Spinal cord (tissue), 10 donors: ENCODE results near the gene TBL1XR1. TPM values are rescaled to one million over a fixed set of nuclear protein-coding genes. Genes with fewer than 3 reads are reported as not detected.

Experiments used
- DNase-seq, 6 donors: peaks; one replicate each; pipeline versions ENCODE4 v3.0.0 to v3.0.0-alpha.2; 2013 to 2015; ENCODE audit warnings: low spot score in 6 of 6, low read depth in 4 of 6
- H3K27ac ChIP-seq: one replicate; pipeline ENCODE4 v1.5.1; 2013; ENCODE audit warnings: low read depth, low read length, control low read depth
- H3K27me3 ChIP-seq: one replicate; pipeline ENCODE4 v1.6.1; 2013; ENCODE audit warnings: low read length; ENCODE audit not compliant: control insufficient read depth, insufficient read depth
- H3K36me3 ChIP-seq: one replicate; pipeline ENCODE4 v1.6.1; 2013; ENCODE audit warnings: low read length; ENCODE audit not compliant: control insufficient read depth, insufficient read depth
- H3K4me1 ChIP-seq: one replicate; pipeline ENCODE4 v1.6.1; 2013; ENCODE audit warnings: low read length; ENCODE audit not compliant: control insufficient read depth, insufficient read depth
- H3K4me3 ChIP-seq: one replicate; pipeline ENCODE4 v1.5.1; 2013; ENCODE audit warnings: low read depth, low read length, control low read depth
- H3K9me3 ChIP-seq: one replicate; pipeline ENCODE4 v1.6.1; 2013; ENCODE audit warnings: low read length; ENCODE audit not compliant: control insufficient read depth, insufficient read depth
- WGBS: methylation state at CpG from one replicate; pipeline ENCODE4 v1.1.5; 2013; ENCODE audit warnings: missing lambda C conversion rate; ENCODE audit not compliant: insufficient coverage; 5-methylcytosine and 5-hydroxymethylcytosine counted together
- polyA plus RNA-seq, 2 donors: library from polyadenylated mRNA; unstranded; fragments of 120-200 nt; gene quantifications; one replicate each; pipeline ENCODE4 v1.2.1, GENCODE V29; 2013; ENCODE audit not compliant: insufficient read length in 2 of 2
- total RNA-seq, 2 donors: library from RNA; depleted of rRNA in 1 of 2; stranded (reverse); fragments of 120-200 nt in 1 of 2; fragments of >200 nt in 1 of 2; gene quantifications; one replicate each; pipeline versions ENCODE4 v1.2.3 to v1.2.4, GENCODE V29; 2013 to 2014
- donor health status: healthy.

The TBL1XR1 gene
- total and polyA plus RNA-seq, 4 donors, result 81.6 to 193 (median 110) TPM

DNA sequence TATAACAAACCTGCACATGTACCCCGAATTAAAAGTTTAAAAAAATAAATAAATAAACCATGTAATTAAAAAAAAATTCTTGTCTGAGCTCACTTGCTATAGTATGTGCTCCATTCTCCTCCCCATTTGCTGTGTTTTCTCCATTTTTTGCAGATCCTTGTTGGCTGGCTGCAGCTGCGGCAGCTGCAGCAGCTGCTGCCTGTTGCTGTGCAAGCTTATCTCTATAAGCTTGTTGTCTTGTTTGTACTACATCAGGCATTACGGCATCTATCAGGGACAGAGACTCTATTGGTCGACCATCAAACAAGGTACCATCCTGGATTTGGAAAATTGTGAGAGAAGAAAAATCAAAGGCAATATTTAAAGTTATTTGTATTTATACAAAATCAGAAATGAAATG lies 145.9 kb downstream of the TBL1XR1 start:
- peak overlapping the region; percentile 6 for H3K27ac ChIP-seq
- H3K36me3 ChIP-seq, result no peaks in the 10 kb centered on the region
- H3K4me3 ChIP-seq, result no peak overlapping the region
- no peaks in the 10 kb centered on the region for H3K9me3 ChIP-seq
- no peaks in the 10 kb centered on the region for H3K27me3 ChIP-seq
- peaks cover 3% of the 10 kb centered on the region for H3K4me1 ChIP-seq
- peak in 3 of 6 donors; percentile 22 to 66 (median 66) for DNase-seq
- WGBS, result no CpG with 5 or more reads among the region's 4 CpGs

DNA sequence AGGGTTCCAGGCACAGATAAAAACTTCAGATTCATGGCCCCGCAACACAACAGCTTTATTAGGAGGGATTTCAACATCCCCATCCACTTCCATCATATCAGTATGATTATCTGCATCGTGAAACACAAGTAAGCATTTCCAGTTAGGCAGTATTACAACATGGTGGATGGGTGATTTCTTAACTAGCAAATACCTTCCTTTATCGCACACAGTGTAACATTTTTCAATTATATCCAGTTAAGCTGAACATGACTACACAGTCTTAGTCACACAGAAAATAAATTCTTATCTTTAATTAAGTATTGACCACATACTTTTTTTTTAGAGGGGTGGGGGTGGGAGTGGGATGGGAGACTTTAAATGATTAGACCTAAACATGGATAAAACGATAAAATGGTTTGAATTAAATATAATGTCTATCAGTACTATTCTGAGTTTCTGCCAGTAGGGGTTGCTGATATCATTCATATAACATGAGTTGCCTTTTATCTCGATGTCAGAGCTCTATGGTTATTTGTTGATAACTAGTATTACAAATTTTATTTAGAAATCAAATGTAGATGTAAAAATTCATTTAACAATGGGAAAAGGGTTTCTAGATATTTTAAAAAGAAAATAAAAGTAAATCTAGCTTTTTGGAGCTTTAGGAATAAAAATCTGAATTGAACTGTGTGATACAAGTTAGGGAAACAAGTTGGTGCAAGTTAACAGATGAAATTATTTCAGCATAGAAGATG lies 146.6 kb downstream of the TBL1XR1 start:
- Histone ChIP-seq H3K4me1 (peaks cover 3% of the 10 kb centered on the region), H3K27ac (no peak overlapping the region)
- DNase-seq, result peak in 3 of 6 donors; percentile 56 to 90 (median 83)

DNA sequence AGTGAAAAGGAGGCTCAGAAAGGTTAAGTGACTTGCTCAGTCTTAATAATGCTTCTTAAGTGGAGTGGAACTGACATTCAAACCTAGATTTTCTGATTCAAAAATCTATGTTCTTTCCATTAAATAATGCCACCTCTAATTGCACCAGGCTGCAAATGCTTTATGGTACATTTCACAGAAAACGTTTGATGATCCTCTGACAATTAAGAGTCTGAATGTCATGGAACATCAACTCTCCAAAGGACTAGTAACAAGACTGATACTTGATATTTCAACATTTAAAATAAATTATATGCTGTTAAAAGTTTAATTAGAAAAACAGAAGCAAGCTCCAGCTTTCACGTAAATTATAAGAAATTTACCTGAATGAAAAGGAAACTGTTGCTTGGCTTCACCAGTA lies 151.5 kb downstream of the TBL1XR1 start:
- DNase-seq, result no peak
- WGBS, result 71% methylated on average over 1 of the region's 2 CpGs
- Histone ChIP-seq H3K4me3 (no peak overlapping the region), H3K36me3 (no peaks in the 10 kb centered on the region), H3K4me1 (peaks cover 4% of the 10 kb centered on the region), H3K9me3 (no peaks in the 10 kb centered on the region), H3K27ac (no peak overlapping the region), H3K27me3 (no peaks in the 10 kb centered on the region)

More for the DNA sequence above, 146.6 kb downstream of the TBL1XR1 start:
- Histone ChIP-seq H3K9me3 (no peaks in the 10 kb centered on the region), H3K27me3 (no peaks in the 10 kb centered on the region), H3K4me3 (no peak overlapping the region), H3K36me3 (no peaks in the 10 kb centered on the region)
- no CpG with 5 or more reads among the region's 5 CpGs for WGBS

DNA sequence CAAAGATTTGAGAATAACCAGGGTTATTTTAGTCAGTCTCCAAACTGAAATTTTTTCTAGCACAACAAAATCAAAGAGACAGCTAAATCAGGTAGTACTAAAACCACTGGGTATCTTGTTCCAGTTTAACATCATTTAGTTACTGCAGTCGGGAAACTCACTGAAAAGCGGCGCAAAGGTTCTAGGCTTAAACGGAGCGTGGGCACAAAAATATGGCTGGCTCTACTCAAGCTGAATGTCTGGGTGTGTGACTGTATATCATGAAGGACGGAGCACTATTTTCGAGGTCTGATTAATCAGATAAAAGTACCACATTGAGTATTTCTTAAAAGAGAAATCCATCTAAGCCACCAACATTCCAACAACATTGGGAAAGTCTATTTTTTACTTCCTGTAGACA lies 152.1 kb downstream of the TBL1XR1 start:
- Histone ChIP-seq H3K4me1 (peaks cover 4% of the 10 kb centered on the region), H3K27me3 (no peaks in the 10 kb centered on the region), H3K4me3 (no peak overlapping the region), H3K27ac (no peak overlapping the region), H3K9me3 (no peaks in the 10 kb centered on the region), H3K36me3 (no peaks in the 10 kb centered on the region)
- WGBS, result no CpG with 5 or more reads among the region's 7 CpGs
- no peak for DNase-seq

DNA sequence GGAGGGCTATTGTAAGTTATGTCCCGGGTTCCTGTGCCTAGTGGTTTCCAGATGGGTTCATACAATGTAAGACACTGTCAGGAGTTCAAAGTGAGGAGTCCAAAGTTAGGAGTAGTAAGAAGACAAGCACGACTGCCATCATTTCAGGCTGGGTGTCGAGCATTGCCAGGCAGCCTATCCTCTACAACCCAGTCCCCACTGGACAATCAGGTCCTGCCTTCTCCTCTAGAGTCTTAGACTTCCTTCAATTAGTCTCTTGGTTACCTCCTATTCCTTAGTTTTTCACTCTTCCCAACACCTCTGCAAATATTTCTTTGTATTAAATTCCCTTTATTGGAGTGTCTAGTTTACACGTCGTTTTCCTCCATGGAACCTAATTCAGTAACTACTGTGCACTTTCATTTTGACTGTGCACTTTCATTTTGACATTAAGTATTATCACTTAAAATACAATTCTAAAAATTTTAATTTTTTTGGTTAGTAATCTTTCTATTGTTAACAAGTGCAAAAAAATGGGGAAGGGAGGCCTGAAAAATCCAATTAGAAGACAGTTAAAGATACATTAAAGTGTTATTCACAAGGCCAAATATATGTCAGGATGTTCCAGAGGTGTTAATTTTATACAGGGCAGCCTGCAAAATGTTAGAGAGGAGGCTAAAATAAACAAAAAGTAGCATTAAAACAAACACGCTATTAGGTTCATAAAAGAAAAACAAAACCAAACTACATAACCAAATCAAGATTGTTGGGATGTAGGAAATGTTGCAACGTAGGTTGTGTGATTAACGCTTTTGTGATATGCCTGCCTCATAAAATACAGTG lies 155.3 kb downstream of the TBL1XR1 start:
- H3K27ac ChIP-seq, result peak overlapping the region; percentile 70
- 43% methylated on average over 3 of the region's 8 CpGs for WGBS

DNA sequence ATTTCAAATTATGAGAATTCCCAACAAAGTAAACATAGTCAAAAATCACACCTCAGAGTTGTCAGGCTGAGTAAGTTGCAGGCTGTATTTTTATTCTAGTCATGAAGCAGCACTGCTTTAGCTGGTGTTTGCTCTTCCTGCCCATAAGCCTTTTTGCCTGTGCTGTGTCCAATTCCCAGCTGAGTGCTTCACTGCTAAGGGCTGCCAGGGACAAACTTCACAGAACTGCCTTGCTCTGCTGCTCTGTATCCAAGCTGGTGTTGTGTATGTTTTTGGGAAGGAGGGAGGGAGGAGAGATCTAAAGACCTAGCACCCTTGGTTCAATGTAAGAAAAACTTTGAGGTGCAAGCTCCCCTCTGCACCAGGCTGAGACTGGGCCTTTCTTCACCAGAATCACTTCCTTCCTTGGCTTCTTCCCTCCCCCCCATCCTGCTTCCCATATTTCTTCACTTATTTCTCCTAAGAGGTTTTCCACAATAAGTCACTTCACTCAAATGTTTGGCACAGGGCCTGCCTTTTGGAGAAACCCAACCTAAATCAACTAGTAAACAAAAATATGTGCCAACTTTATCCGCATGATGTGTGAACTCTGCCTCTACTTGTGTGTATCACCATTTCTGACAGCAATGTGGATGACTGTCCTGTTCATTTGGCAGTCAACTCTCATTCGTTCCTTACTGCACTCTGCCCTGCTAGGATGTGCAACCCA lies 156.1 kb downstream of the TBL1XR1 start:
- WGBS, result 35% methylated on average over 2 of the region's 2 CpGs
- no peaks in the 10 kb centered on the region for H3K27me3 ChIP-seq
- peak in 4 of 6 donors; percentile 35 to 81 (median 64) for DNase-seq
- H3K36me3 ChIP-seq, result peaks cover 4% of the 10 kb centered on the region
- no peak overlapping the region for H3K4me3 ChIP-seq
- no peaks in the 10 kb centered on the region for H3K9me3 ChIP-seq
- H3K4me1 ChIP-seq, result peaks cover 7% of the 10 kb centered on the region
- peak overlapping the region; percentile 70 for H3K27ac ChIP-seq

More for the DNA sequence above, 155.3 kb downstream of the TBL1XR1 start:
- peaks cover 7% of the 10 kb centered on the region for H3K4me1 ChIP-seq
- H3K36me3 ChIP-seq, result peaks cover 4% of the 10 kb centered on the region
- no peaks in the 10 kb centered on the region for H3K9me3 ChIP-seq
- H3K4me3 ChIP-seq, result no peak overlapping the region
- no peak for DNase-seq
- H3K27me3 ChIP-seq, result no peaks in the 10 kb centered on the region

DNA sequence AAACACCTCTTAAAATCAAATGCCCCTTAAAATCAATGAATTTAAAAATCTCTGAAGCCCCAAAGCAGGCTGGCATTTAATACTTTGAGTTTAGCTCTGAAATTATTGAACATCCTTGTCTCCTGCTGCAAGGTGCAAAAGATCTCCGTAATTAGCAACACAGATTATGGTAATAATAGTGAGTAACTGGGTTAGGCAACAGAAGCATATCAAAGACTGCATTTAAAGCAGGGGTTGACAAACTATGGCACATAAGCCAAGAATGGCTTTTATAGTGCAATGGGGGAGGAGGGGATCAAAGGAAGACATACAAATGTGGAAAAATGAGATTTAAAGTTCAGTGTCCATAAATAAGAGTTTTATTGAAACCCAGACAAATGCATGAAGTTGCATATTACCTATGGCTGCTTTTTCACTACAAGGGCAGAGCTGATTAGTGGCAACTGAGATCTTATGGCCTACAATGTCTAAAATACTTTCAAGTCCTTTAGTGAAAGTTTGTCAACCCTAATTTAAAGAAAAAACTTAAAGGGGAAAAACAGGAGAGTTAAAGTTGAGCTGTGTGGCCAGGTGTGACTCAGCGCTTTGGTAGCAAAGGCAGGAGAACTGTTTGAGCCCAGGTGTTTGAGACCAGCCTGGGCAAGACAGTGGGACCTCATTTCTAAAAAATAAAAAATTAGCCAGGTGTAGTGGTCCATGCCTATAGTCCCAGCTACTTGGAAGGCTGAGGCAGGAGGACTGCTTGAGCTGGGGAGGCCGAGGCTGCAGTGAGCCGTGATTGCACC lies 157.6 kb downstream of the TBL1XR1 start:
- peaks cover 8% of the 10 kb centered on the region for H3K36me3 ChIP-seq
- no peak overlapping the region for H3K27ac ChIP-seq
- 100% methylated on average over 2 of the region's 4 CpGs for WGBS
- H3K9me3 ChIP-seq, result no peaks in the 10 kb centered on the region
- no peaks in the 10 kb centered on the region for H3K27me3 ChIP-seq
- no peak for DNase-seq
- peaks cover 7% of the 10 kb centered on the region for H3K4me1 ChIP-seq
- H3K4me3 ChIP-seq, result no peak overlapping the region

DNA sequence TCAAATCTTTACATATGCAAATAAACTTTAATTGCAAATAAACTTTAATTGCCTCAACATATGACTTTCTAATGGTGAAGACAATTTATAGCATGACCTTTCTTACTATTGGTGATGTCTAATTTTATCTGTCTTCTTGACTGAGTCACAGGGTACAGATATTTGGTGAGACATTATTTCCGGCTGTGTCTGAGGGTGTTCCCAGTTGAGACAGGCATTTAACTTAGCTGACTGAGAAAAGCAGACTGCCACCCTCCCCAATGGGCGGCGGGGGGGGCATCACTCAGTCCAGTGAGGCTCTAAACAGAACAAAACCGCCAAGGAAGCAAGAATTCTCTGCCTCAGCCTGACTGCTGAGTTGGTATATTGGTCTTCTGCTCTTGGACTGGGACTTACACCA lies 160.0 kb downstream of the TBL1XR1 start:
- Histone ChIP-seq H3K36me3 (peaks cover 8% of the 10 kb centered on the region), H3K27ac (no peak overlapping the region), H3K9me3 (no peaks in the 10 kb centered on the region), H3K27me3 (no peaks in the 10 kb centered on the region), H3K4me3 (no peak overlapping the region), H3K4me1 (peaks cover 7% of the 10 kb centered on the region)
- WGBS, result 89% methylated on average over 4 of the region's 4 CpGs
- no peak for DNase-seq

DNA sequence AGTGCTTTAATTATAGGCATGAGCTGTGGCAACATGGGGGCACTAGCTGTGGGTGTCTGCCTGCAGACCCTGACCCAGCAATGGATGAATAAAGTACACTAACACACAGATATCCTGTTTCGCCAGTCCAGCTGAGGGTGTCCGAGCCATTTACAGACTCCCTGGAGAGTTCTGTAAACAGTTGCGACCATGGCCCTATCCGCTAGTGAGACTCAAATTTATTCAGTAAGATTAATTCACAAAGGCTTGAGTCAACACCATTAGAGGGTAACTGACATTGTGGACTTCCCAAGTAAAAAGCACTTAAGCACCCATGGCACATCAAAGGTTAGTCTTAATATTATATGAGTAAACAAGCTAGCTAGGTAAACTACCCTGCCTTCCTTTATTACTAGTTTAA lies 161.6 kb downstream of the TBL1XR1 start:
- no peak overlapping the region for H3K4me3 ChIP-seq
- H3K27ac ChIP-seq, result no peak overlapping the region
- H3K27me3 ChIP-seq, result no peaks in the 10 kb centered on the region
- no peaks in the 10 kb centered on the region for H3K9me3 ChIP-seq
- H3K4me1 ChIP-seq, result peaks cover 3% of the 10 kb centered on the region
- WGBS, result 100% methylated on average over 1 of the region's 4 CpGs
- no peak for DNase-seq
- peaks cover 10% of the 10 kb centered on the region for H3K36me3 ChIP-seq
